Caco-2 (cell line): ENCODE measurements around the gene LRIF1. TPM values are rescaled to one million over a fixed set of nuclear protein-coding genes. Genes with fewer than 3 reads are reported as not detected.

Experiments used
- BruUV-seq: library from RNA; stranded (reverse); fragments of 400-500 nt; replicated peaks from 2 replicates; lab custom pipeline; 2021; lab: Mats Ljungman, UMichigan
- CTCF ChIA-PET: fragments of 300-600 bp; sonication (Branson Sonifier 250); formaldehyde crosslinking; loops from one replicate; lab custom pipeline; 2022; ENCODE audit warnings: antibody characterized with exemption; lab: Charles Lee
- POLR2A ChIA-PET: fragments of 300-600 bp; sonication (Branson Sonifier 250); formaldehyde crosslinking; loops from one replicate; lab custom pipeline; 2022; ENCODE audit warnings: antibody characterized with exemption; lab: Charles Lee
- DNase-seq, 2 experiments: peaks; one replicate each; pipeline versions ENCODE4 v3.0.0 to v3.0.0-alpha.2; 2020 to 2022
- H3K27me3 ChIP-seq: replicated peaks from 2 replicates; pipeline ENCODE4 v1.6.0; 2011; ENCODE audit warnings: low read length; ENCODE audit not compliant: control insufficient read depth, insufficient read depth
- H3K36me3 ChIP-seq: 2 replicates; pipeline ENCODE4 v1.5.1; 2011; ENCODE audit warnings: low read length; ENCODE audit not compliant: control insufficient read depth, insufficient read depth
- H3K4me1 ChIP-seq: fragments of 250-450 bp; sonication (Bioruptor Pico); 2 replicates; pipeline ENCODE4 v1.5.1; 2020; ENCODE audit warnings: mild to moderate bottlenecking
- H3K4me3 ChIP-seq: 2 replicates; pipeline ENCODE4 v1.5.1; 2011; ENCODE audit warnings: low read depth, mild to moderate bottlenecking, control low read depth, low read length
- H3K9me3 ChIP-seq: fragments of 250-450 bp; sonication (Bioruptor Pico); 2 replicates; pipeline ENCODE4 v1.5.1; 2020; ENCODE audit warnings: mild to moderate bottlenecking, moderate library complexity
- H3K27ac Mint-ChIP-seq: one replicate; pipeline ENCODE4 v1.8.0; 2022; ENCODE audit warnings: mixed read lengths; ENCODE audit not compliant: unreplicated experiment
- H3K27me3 Mint-ChIP-seq: one replicate; pipeline ENCODE4 v1.8.0; 2022; ENCODE audit warnings: mixed read lengths; ENCODE audit not compliant: insufficient read depth, unreplicated experiment
- H3K36me3 Mint-ChIP-seq: one replicate; pipeline ENCODE4 v1.8.0; 2022; ENCODE audit warnings: mild to moderate bottlenecking, mixed read lengths; ENCODE audit not compliant: insufficient read depth, unreplicated experiment
- H3K4me1 Mint-ChIP-seq: one replicate; pipeline ENCODE4 v1.8.0; 2022; ENCODE audit warnings: low read depth, mixed read lengths; ENCODE audit not compliant: unreplicated experiment
- H3K4me3 Mint-ChIP-seq: one replicate; pipeline ENCODE4 v1.8.0; 2022; ENCODE audit warnings: mild to moderate bottlenecking, moderate library complexity, mixed read lengths; ENCODE audit not compliant: unreplicated experiment
- H3K9me3 Mint-ChIP-seq: one replicate; pipeline ENCODE4 v1.8.0; 2022; ENCODE audit warnings: mixed read lengths; ENCODE audit not compliant: unreplicated experiment
- intact Hi-C: fragments of 100-400 bp; cut with micrococcal nuclease; formaldehyde crosslinking; loops from one replicate; pipeline ENCODE4 v1.10.0; 2022; ENCODE audit not compliant: unreplicated experiment
- total RNA-seq: library from RNA; stranded (reverse); gene quantifications from 2 replicates; pipeline ENCODE4 v1.2.3, GENCODE V29; 2022
- TF ChIP-seq, protein P1 (sequence below), 2 experiments: fragments of 200-600 bp in 1 of 2; IDR thresholded peaks; 1 replicate in 1 of 2; 2 replicates in 1 of 2; pipeline versions ENCODE4 v1.5.1 to v1.8.0; 2011 to 2022; ENCODE audit warnings: antibody characterized with exemption in 1 of 2, control low read depth in 1 of 2, inconsistent platforms in 1 of 2, low read depth in 1 of 2, low read length in 1 of 2, mild to moderate bottlenecking in 1 of 2, moderate library complexity in 1 of 2; ENCODE audit not compliant: insufficient read depth in 1 of 2, severe bottlenecking in 1 of 2, unreplicated experiment in 1 of 2

Gene LRIF1
- total RNA-seq, 1 experiment from 2014 or later: 31.7 TPM

GRCh38 chr1:110990541-110990940 lies 26.8 kb upstream of the LRIF1 start:
- CTCF ChIA-PET: interaction anchor here (0.7 kb wide), 1 partner anchor 410 kb away, joined by 3 read pairs; no protein-coding TSS in a partner anchor

GRCh38 chr1:110986407-110986891 lies 22.7 kb upstream of the LRIF1 start:
- Mint-ChIP-seq H3K27ac (no peak overlapping the region), H3K4me1 (peaks cover 6% of the 10 kb centered on the region), H3K9me3 (no peaks in the 10 kb centered on the region), H3K4me3 (no peak overlapping the region), H3K27me3 (peaks cover 3% of the 10 kb centered on the region), H3K36me3 (no peaks in the 10 kb centered on the region)
- no TSS peak for BruUV-seq
- TF ChIP-seq, protein P1, sequence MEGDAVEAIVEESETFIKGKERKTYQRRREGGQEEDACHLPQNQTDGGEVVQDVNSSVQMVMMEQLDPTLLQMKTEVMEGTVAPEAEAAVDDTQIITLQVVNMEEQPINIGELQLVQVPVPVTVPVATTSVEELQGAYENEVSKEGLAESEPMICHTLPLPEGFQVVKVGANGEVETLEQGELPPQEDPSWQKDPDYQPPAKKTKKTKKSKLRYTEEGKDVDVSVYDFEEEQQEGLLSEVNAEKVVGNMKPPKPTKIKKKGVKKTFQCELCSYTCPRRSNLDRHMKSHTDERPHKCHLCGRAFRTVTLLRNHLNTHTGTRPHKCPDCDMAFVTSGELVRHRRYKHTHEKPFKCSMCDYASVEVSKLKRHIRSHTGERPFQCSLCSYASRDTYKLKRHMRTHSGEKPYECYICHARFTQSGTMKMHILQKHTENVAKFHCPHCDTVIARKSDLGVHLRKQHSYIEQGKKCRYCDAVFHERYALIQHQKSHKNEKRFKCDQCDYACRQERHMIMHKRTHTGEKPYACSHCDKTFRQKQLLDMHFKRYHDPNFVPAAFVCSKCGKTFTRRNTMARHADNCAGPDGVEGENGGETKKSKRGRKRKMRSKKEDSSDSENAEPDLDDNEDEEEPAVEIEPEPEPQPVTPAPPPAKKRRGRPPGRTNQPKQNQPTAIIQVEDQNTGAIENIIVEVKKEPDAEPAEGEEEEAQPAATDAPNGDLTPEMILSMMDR (IDR thresholded peaks at IDR 0.05; ENCODE audit: insufficient read depth in 1 of 2, low read depth in 1 of 2, low read length in 1 of 2, severe bottlenecking in 1 of 2, unreplicated experiment in 1 of 2): no peak
- CTCF ChIA-PET: interaction anchor here (1.0 kb wide), 1 partner anchor 23 kb away, joined by 3 read pairs; the partner anchor contains the start of gene LRIF1
- H3K4me1 ChIP-seq: no peaks in the 10 kb centered on the region
- no peak overlapping the region for H3K4me3 ChIP-seq
- intact Hi-C loops: no loop called here
- POLR2A ChIA-PET: no interaction called here
- DNase-seq: no peak
- H3K9me3 ChIP-seq: no peaks in the 10 kb centered on the region
- no peaks in the 10 kb centered on the region for H3K36me3 ChIP-seq
- no peaks in the 10 kb centered on the region for H3K27me3 ChIP-seq

More at GRCh38 chr1:110990541-110990940, 26.8 kb upstream of the LRIF1 start:
- intact Hi-C loops: loop anchor here (5.0 kb wide), 1 partner anchor 208 kb away; no protein-coding TSS in a partner anchor
- no peak overlapping the region for H3K4me3 ChIP-seq
- TF ChIP-seq, protein P1 (IDR thresholded peaks at IDR 0.05; ENCODE audit: insufficient read depth in 1 of 2, low read depth in 1 of 2, low read length in 1 of 2, severe bottlenecking in 1 of 2, unreplicated experiment in 1 of 2): no peak
- H3K9me3 ChIP-seq: no peaks in the 10 kb centered on the region
- no peaks in the 10 kb centered on the region for H3K36me3 Mint-ChIP-seq
- POLR2A ChIA-PET: no interaction called here
- no peaks in the 10 kb centered on the region for H3K9me3 Mint-ChIP-seq
- H3K4me3 Mint-ChIP-seq: no peak overlapping the region
- no peaks in the 10 kb centered on the region for H3K27me3 ChIP-seq
- no peak for DNase-seq
- peaks cover 7% of the 10 kb centered on the region for H3K27me3 Mint-ChIP-seq
- peaks cover 7% of the 10 kb centered on the region for H3K4me1 Mint-ChIP-seq
- no peaks in the 10 kb centered on the region for H3K4me1 ChIP-seq
- no peak overlapping the region for H3K27ac Mint-ChIP-seq
- H3K36me3 ChIP-seq: no peaks in the 10 kb centered on the region
- BruUV-seq: no TSS peak

GRCh38 chr1:110982320-110982719 lies 18.6 kb upstream of the LRIF1 start:
- Mint-ChIP-seq H3K27me3 (peaks cover 4% of the 10 kb centered on the region), H3K4me3 (no peak overlapping the region), H3K9me3 (no peaks in the 10 kb centered on the region), H3K36me3 (no peaks in the 10 kb centered on the region), H3K27ac (no peak overlapping the region), H3K4me1 (no peaks in the 10 kb centered on the region)
- intact Hi-C loops: no loop called here
- Histone ChIP-seq H3K4me1 (no peaks in the 10 kb centered on the region), H3K36me3 (no peaks in the 10 kb centered on the region), H3K4me3 (no peak overlapping the region), H3K27me3 (no peaks in the 10 kb centered on the region), H3K9me3 (no peaks in the 10 kb centered on the region)
- DNase-seq: no peak
- BruUV-seq: no TSS peak
- CTCF ChIA-PET: no interaction called here
- POLR2A ChIA-PET: no interaction called here
- TF ChIP-seq, protein P1 (IDR thresholded peaks at IDR 0.05; ENCODE audit: insufficient read depth in 1 of 2, low read depth in 1 of 2, low read length in 1 of 2, severe bottlenecking in 1 of 2, unreplicated experiment in 1 of 2): no peak
